Retinal pigment epithelial cell (primary cell): ENCODE results near the gene TMEM45A.

Experiments
- DNase-seq: peaks from one replicate; pipeline ENCODE4 v3.0.0-alpha.2; 2010; ENCODE audit warnings: low read depth
- H3K4me3 ChIP-seq: 2 replicates; pipeline ENCODE4 v1.5.1; 2011; ENCODE audit warnings: mild to moderate bottlenecking, low read length, control low read depth, moderate library complexity
- CTCF ChIP-seq: conservative IDR thresholded peaks from 2 replicates; pipeline ENCODE4 v1.5.1; 2011; ENCODE audit warnings: low read depth, low read length, control low read depth, inconsistent platforms

Gene TMEM45A

GRCh38 chr3:100584101-100584660, 91.8 kb downstream of the TMEM45A start:
- DNase-seq: no peak
- H3K4me3 ChIP-seq: no peak overlapping the region
- TF ChIP-seq CTCF: no peak

- DNase-seq: no peak
- TF ChIP-seq CTCF: no peak
- H3K4me3 ChIP-seq: no peak overlapping the region
These were observed 94.4 kb downstream of the TMEM45A start for GRCh38 chr3:100586832-100587231.

- H3K4me3 ChIP-seq: no peak overlapping the region
- DNase-seq: no peak
- TF ChIP-seq CTCF: no peak
These were observed 95.8 kb downstream of the TMEM45A start for GRCh38 chr3:100588251-100588650.

GRCh38 chr3:100590114-100590839, 97.9 kb downstream of the TMEM45A start:
- no peak for DNase-seq
- TF ChIP-seq CTCF: peak; percentile 84
- H3K4me3 ChIP-seq: peak overlapping the region; percentile 23

- H3K4me3 ChIP-seq: no peak overlapping the region
- no peak for TF ChIP-seq CTCF
- DNase-seq: no peak
These were observed 98.4 kb downstream of the TMEM45A start for GRCh38 chr3:100590840-100591147.

- no peak overlapping the region for H3K4me3 ChIP-seq
- TF ChIP-seq CTCF: no peak
- no peak for DNase-seq
These were observed 99.0 kb downstream of the TMEM45A start for GRCh38 chr3:100591411-100591810.

- DNase-seq: peak; percentile 29
- no peak overlapping the region for H3K4me3 ChIP-seq
- TF ChIP-seq CTCF: no peak
These were observed 108.0 kb downstream of the TMEM45A start for GRCh38 chr3:100600181-100601042.
